Fibroblast of peridontal ligament (primary cell): Measurements from ENCODE around the gene BRD9.
"Not testable (repeated sequence)": the region's sequence is repeated elsewhere in the genome, so short reads cannot be mapped to it uniquely, and the experiment has no call there.

Experiments
- DNase-seq: peaks from one replicate; pipeline ENCODE4 v3.0.0-alpha.2; 2010; ENCODE audit errors: extremely low read depth

Gene BRD9

GRCh38 chr5:843926-844325 is 48.7 kb downstream of the BRD9 start:
- not testable (repeated sequence) for DNase-seq

- DNase-seq = not testable (repeated sequence)
Measured at GRCh38 chr5:843371-843770, 49.2 kb downstream of the BRD9 start.

GRCh38 chr5:842402-843221 is 50.0 kb downstream of the BRD9 start:
- DNase-seq = not testable (repeated sequence)

GRCh38 chr5:841531-842401 is 50.8 kb downstream of the BRD9 start:
- DNase-seq = not testable (repeated sequence)

GRCh38 chr5:840974-841435 is 51.6 kb downstream of the BRD9 start:
- not testable (repeated sequence) for DNase-seq

GRCh38 chr5:840118-840973 is 52.3 kb downstream of the BRD9 start:
- DNase-seq = not testable (repeated sequence)

GRCh38 chr5:838431-838851 is 54.2 kb downstream of the BRD9 start:
- DNase-seq = not testable (repeated sequence)

GRCh38 chr5:837621-838121 is 54.9 kb downstream of the BRD9 start:
- DNase-seq = not testable (repeated sequence)

GRCh38 chr5:835933-836612 is 56.5 kb downstream of the BRD9 start:
- DNase-seq = not testable (repeated sequence)

GRCh38 chr5:834013-834412 is 58.6 kb downstream of the BRD9 start:
- DNase-seq = not testable (repeated sequence)

GRCh38 chr5:828194-828593 is 64.4 kb downstream of the BRD9 start:
- DNase-seq = not testable (repeated sequence)

- DNase-seq = not testable (repeated sequence)
Measured at GRCh38 chr5:825544-825943, 67.1 kb downstream of the BRD9 start.

- no peak for DNase-seq
Measured at GRCh38 chr5:821504-821903, 71.1 kb downstream of the BRD9 start.

GRCh38 chr5:820245-820644 is 72.4 kb downstream of the BRD9 start:
- DNase-seq = no peak

GRCh38 chr5:819078-819477 is 73.5 kb downstream of the BRD9 start:
- no peak for DNase-seq

- no peak for DNase-seq
Measured at GRCh38 chr5:816176-816575, 76.4 kb downstream of the BRD9 start.

- DNase-seq = no peak
Measured at GRCh38 chr5:815449-815848, 77.2 kb downstream of the BRD9 start.
